HG02884 (cell line): Measurements from ENCODE around the gene GAS7.
"Not testable (repeated sequence)": the region's sequence is repeated elsewhere in the genome, so short reads cannot be mapped to it uniquely, and the experiment has no call there.

Source experiments
- ATAC-seq: cut with Tn5 transposase; IDR thresholded peaks from one replicate; pipeline ENCODE4 v1.9.1; 2021; ENCODE audit warnings: mild to moderate bottlenecking, moderate library complexity; ENCODE audit not compliant: unreplicated experiment

Gene GAS7

DNA sequence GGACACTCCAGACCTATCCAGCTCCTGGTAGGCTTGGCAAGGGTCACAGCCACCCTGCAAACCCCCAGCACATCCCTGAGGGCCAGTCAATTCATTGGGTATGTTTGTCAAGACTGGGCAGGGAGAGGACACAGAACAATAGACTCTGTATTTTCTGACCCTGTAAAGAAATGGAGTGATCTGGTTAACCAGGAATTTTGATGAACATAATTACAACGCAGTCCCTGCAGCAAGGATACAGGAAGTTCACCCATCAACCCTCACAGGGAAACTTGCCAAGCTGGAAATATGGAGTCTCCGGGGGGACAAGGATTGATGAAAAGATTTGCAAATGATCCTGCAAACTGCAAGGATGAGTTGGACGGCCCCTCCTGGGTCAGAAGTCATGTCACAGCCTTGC lies 167.3 kb downstream of the GAS7 start:
- ATAC-seq: no peak

DNA sequence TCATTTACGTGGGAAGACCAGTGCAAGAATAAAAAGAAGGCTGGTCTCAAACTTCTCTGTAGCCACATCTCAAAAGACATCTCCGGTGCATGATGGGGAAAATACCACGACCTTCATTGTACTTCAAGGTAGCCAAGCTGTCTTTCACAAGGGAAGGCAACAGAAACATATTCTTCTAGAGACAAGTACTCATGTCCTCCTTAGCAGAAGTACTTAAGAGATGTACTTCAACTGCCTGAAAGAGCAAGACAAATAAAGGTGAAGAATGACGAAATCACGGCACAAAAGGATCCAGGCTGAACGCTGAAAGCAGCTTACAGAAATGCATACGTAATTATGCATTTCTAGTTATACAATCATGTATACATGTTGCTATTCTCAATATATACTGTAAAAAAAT lies 169.3 kb downstream of the GAS7 start:
- ATAC-seq: no peak

DNA sequence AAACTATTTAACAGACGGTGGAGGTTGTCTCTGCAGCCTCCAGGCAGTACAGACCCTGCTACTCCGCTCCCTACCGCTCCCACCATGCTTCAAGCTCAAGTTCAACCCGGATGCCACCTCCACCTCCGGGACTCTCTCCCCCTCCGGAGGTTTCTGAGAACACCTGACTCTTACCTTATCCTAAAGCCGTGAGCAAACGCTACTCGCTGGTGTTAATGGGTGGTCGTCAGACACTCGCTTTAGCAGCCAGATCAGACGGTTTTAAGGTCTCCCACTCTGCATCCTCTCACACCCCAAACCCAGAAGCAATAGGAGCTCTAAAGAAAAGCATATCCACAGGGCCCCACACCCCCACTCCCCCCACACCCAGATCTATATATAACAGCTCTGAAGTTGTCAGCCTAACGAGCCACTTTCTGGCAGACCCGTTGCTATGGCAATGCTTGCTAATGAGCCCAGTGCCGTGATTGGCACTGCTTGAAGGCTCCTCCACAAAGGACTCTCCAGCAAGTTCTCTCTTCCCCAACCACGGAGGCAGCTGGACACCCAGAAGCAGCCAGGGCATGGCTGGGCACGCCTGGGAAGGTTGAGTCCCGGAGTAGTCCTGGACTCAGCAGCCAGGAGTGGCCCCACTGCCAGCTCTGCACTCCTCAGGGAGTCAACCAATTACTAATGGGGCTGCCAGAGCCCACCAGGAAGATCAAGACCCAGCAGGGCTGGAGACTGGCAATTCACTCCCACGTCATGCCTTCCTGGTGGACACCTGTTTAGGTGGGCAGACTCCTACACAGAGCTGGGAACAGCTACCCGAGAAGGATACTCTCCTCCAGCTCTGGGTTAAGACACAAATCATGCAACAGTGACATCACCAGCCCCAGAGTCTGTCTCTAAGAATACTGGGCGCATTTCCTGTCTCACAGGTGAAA lies 172.2 kb downstream of the GAS7 start:
- ATAC-seq: no peak

DNA sequence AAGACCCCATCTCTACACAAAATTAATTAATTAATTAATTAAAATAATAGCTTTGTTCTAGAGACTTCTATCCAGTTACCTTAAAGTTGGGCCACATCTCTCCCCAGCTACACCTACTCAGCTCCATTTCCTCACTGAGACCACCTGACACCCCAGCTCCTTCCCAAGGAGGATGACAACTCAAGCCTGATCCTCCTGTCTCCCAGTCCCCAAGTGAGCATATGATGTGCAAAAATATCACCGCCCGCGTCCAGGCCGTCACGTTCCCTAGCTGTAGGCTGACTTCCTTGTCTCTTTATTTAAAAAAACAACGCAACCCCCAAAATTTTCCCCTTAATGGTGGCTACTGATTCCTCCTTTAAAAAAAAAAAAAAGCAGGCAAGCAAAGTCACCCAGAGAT lies 173.2 kb downstream of the GAS7 start:
- ATAC-seq: no peak

DNA sequence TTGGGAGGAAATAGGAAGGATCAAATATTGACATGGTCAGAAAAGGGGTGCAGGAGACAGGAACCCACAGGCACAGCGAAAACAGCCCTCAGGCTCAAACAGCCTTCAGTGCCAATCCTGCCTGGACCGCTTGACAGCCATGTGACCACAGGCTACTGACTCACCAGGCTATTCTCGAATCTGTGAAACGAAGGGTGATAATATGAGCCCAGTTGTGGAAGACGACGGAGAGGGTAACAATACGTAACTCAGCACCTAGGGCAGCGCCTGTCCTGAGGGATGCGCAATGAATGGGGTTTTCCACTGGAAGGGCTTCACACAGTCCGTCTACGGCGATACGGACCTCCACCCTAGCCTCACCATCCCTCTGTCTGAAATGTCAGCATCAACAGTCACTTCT lies 176.0 kb downstream of the GAS7 start:
- no peak for ATAC-seq

DNA sequence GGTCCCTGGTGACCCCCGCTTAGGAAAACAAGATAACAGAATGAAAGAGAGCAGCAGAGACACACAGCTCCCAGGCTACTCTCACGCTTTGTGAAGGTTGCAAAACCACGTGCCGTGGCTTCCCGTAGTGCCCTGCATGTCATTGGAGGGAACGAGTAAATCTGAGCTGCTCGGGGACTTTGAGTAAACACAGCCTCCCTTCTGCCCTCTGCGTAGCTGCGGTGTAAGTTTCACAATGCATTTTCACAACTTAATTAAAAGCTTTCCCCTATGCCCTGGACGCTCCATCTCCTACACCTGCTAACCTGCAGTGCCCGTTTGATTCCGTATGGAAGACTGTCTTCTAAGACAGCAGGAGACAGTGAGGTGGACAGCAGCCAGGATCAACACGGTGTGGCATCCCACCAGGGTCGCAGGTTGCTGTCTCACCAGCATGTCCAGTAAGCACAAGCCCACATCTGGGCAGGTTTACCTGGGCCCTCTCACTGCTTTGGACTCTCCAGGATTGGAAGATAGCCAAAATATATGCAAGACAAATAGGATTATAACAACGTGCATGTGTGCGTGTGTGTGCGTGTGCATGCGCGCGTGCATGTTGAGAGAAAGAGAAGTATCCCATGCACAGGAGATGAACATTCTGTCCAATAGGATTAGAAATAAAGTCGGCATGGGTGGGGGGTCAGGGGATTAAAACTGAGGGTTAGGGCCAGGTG lies 177.0 kb downstream of the GAS7 start:
- ATAC-seq: no peak

DNA sequence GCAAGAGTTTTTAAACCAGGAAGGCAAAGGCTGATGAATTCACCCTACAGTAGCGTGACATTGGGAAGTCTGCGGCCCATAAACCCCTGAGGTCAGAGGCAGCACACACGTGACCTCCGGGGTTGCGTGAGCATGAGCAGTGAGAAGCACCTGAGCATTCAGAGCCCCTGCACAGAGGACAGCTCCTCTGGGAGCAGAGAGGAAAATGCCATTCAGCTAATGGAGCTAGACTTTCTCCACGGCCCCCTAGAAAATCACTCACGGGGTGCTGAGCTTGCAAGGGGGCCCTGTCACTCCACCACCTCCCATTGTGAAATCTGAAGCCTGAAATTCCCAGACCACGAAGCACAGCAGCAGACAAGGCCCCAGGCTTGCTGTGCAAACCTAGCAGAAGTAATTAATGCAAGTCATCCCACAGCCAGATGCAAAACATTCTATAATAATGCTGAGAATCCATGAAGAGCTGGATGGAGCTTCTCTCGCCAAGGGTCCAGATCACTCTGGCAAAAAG lies 178.4 kb downstream of the GAS7 start:
- no peak for ATAC-seq

DNA sequence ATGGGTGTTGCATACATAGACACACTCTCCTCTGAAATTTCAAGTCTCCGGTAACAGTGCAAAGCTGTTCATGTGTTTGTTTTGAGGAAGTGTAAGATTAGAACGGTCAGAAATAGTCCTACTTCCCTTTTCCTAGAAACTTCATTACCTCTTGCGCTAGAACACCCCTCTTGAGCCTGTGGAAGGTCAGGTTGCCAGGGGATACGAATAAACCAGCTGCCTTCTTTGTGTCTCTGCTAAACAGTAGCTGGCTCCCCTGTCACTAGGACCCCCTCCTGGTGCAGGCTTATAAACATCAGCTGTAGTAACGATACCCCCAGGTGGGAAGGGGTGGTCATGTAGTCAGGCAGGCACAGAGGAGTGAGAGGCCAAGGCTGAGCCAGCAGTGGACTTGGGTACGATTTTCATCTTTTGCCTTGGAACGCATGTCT lies 179.9 kb downstream of the GAS7 start:
- peak; percentile 70 for ATAC-seq

DNA sequence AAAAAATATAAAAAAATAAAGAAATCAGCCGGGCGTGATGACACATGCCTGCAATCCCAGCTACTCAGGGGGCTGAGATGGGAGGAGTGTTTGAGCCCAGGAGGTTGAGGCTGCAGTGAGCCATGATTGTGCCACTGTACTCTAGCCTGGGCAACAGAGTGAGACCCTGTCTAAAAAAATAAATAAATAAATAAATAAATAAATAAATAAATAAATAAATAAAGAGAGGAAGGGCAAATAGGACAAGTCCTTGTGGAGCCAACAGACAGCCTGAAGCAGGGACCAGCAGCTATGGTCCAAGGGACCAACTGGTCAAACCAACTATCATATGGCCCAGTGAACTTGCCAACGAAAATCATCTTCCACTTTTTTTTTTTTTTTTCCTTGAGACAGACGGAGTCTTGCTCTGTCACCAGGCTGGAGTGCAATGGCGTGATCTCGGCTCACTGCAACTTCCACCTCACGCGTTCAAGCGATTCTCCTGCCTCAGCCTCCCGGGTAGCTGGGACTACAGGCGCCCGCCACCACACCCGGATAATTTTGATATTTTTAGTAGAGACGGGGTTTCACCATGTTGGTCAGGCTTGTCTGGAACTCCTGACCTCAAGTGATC lies 181.3 kb downstream of the GAS7 start:
- ATAC-seq: not testable (repeated sequence)

DNA sequence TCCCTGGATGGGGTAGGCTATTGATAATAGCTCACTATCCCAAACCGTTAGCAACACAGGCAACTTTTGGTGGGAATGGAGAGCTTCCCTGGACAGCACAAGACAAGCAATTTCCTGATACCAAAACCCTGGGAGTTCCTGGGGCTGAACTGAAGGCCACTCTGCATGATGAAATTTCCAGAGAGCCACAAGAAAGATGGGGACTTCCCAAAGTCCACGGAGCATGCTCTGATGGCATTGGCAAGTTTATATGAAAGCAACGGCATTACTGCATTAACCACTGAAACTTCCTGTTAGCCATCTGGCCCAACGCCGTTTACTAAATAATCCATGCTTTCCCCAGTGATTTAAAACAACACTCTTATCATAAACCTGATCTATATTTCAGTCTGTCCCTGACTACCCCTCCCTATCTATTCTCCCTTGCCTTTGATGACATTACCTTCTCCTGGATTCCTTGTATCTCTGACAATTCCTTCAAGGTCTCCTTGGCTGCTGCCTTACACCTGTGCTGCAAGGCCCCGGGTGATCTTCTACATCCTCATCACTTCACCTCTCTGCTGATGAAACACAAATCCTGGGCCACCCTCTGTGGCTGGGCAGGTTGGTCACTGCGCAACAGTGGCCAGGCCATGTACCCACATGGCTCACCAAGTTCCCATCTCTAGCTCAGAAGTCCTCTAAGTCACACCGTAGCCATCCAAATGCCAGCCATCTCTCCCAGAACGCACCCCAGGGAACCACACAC lies 184.9 kb downstream of the GAS7 start:
- peak; percentile 72 for ATAC-seq

DNA sequence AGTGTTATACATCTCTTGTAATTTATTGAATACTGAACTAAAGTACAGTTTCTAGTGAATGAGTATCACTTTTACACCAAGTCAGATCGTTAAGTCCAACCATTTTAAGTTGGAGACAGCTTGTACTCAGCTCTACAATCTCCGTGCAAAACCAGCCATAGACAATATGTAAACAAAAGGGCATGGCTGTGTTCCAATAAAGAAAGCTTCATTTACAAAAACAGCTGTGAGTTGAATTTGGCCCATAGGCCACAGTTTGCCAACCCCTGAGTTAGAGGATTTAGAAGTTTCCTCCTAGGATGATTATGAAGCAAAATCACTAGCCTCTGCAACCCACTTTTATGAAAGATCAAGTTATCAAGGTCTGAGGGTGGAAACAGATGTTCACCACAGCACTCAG lies 187.7 kb downstream of the GAS7 start:
- no peak for ATAC-seq

DNA sequence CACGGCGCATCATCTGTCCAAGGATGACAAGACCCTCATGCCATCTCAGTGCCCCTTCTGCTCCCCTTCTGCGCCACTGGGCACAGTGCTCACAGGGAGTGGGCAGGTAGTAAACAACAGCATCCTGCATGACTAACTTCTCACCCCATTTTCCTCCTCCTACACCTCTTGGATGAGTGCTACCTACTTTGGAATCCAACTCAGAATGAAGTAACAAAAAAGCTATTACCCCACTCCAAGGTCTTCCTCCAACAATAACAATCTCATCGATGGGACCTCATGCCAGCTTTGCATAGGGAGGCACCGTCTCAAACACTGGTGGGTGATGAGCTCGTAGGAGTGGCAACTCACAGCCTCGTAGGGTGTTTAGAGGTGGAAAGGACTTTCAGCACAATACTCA lies 194.7 kb downstream of the GAS7 start:
- no peak for ATAC-seq

DNA sequence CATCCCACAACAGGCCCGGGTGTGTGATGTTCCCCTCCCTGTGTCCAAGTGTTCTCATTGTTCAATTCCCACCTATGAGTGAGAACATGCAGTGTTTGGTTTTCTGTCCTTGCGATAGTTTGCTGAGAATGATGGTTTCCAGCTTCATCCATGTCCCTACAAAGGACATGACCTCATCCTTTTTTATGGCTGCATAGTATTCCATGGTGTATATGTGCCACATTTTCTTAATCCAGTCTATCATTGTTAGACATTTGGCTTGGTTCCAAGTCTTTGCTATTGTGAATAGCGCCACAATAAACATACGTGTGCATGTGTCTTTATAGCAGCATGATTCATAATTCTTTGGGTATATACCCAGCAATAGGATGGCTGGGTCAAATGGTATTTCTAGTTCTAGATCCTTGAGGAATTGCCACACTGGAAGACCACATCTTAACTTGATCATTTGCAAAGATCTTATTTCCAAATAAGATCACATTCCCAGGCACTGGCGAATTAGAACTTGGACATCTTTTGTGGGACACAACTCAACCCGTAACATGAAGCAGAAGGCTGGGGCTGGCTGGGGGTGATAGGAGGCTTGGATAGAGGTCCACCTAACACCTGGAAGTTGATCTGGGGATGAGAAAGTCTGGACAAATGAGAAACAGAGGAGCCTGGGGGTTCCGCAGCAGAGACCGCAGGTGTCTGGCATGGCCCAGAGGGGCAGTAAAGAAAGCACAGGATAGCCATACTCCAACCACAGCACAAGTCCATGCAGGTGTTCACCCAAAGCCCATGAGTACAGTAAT lies 195.6 kb downstream of the GAS7 start:
- not testable (repeated sequence) for ATAC-seq

DNA sequence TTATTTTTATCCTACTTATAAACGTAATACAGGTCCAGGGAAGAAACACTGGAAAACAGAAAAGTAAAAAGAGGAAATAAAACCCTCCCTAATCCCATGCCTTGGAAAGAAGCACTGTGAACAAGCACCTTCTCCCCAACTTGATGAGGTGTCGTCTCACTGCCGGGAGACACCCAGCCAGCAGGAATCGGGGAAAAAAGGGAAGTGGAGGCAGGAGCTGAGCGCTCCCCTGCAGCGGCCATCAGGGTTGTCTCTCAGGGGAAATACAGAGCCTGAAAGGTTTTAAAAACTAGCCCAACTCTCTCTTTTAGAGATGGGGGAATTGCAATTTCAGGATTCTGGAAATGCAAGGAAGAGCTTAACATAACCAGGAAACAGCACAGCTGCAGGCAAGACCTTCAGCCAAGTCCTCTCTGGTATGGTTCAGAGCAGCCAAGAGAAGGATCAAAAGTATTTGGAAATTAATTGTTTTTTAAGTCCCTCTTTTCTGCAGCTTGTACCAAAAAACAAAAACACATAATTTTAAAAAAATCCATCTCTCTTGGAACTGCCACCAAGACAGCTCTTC lies 197.0 kb downstream of the GAS7 start:
- no peak for ATAC-seq

DNA sequence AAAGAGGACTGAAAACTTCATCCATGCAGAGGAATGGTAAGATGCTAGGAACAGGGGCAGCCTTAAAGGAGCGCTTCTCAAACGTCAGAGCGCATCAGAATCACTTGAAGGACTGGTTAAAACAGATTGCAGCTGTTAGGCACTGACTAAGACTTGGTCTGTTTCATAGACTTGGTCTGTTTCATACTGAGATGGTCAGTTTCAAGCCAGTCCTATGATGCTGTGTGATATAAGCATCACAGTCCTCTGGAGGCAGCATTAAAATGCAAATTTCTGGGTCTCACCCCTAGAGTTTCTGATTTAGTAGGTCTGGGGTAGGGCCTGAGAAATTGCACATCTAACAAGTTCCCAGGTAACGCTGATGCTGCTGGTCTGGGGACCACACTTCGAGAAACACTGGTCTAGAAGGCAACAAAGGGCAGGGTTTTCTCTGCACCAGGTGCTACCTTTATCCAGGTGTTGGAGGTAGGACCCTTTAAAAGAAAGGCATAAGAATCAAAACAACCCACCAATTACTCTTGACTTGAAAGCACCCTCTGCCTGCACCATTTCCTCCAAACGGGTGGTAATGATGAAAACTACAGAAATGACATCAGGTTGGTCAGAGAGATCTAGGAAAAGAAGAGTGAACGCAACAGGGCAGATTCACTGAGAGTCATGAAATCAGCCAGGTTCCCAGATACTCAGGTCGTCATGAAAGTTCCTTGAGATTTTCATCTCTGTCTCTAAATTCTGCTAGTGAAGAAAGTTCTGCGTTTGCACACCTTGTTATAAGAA lies 198.3 kb downstream of the GAS7 start:
- peak; percentile 87 for ATAC-seq

DNA sequence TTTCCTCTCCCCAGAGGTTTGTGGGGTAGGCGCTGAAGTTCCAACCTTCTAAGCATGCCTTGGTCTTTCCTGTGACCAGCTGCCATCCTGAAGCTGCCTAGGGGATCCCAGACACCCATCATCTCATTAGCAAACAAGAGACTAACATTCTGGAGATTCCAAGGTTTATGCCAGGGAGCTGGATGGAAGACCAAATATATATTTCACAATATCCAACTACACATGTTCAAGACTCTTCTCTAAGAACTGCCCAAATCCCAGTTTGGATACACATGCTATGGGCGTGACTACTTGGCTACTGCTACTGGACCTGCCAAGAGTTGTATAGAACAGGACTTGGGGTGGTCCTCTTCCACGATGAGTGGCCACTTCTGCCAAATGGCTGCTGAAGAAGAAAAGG lies 200.3 kb downstream of the GAS7 start:
- ATAC-seq: no peak

DNA sequence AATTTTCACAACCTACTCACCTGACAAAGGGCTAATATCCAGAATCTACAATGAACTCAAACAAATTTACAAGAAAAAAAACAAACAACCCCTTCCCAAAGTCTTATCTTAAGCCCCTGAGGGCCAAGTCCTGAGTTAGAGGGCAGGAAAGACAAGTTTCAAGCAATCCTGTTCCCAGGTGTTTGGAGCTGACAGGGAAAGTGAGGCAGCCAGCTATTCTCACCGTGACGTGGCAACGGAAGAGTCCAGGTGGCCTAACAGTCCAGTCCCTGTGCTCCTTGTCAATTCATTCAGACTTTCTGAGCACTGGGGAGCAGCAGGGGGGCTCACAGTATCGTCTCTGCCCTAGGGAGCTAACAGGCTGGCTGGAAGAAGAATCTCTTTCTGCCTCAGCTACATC lies 203.6 kb downstream of the GAS7 start:
- ATAC-seq: no peak

DNA sequence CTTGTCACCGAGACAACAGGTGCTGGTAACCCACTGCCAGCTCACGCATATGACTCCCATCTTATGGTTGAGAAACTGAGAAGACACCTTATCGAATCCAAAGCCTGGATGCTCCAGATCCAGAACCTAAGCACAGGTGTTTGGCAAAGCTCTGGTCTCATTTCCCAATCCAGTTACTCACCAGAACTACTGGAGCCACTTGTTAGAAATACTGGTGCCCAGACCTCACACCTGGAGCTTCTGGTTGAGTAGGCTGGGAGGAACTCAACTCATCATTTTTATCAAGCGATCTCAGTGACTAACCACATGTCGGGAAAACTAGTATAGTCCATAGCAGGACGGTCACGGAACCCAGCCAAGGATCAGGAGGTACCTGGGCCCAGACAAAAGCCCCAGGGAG lies 206.6 kb downstream of the GAS7 start:
- ATAC-seq: no peak

DNA sequence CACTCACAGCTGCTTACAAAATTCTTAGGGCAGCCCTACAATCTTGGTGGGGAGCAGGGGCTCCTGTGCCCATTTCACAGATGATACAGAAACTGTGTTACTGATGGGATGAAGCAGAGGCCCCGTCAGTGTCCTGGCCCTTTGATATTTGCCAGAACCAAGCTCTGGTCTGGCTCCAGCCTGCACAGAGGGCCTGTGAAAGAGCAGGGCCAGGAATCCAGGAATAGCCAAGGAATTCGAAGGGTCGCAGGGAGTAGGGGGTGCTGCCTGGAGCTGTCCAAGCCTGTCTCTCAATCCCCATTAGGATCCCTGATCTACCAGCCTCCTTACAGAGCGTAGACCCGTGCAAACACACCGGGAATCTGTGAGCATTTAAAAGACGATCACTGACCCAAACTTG lies 207.1 kb downstream of the GAS7 start:
- no peak for ATAC-seq
